ENCODE data around the gene COL4A2.

The COL4A2 gene

DNA sequence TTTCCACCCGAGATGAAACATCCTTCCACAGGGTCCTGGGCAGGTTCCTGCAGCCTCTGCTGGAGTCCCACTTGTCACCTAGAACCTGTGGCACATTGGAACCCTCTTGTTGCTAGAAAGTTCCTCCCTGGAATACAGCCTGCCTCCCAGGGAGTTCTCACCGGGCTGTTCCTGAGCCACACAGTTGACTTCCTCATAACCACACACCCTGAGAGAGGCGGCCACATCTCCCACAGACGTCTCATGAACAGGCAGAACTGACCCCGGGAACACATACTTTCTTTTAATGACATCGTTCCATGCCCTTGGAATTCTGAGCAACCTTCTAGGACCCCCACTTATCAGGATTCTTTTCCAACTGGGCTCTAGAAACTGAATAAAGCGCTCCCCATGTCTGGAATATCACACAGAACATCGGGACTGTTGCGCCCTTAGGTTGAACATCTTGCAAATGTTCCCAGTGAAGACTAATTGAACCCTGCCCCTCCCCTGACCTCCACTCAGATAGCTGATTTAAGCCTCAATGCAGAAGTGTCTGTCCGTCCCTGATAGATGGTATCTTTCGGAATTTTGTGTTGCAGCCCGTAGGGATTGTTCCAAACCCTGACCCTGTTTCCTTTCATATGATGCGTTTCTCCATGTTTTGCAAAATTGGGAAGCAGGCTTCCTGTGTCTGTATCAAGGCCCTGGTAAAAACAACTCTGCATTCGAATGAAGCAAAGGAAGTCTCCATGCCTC lies 163.4 kb downstream of the COL4A2 start:
- no peak overlapping the region for H3K4me3 ChIP-seq (ENCODE audit: low read depth, low read length)
- TF ChIP-seq, protein P1, sequence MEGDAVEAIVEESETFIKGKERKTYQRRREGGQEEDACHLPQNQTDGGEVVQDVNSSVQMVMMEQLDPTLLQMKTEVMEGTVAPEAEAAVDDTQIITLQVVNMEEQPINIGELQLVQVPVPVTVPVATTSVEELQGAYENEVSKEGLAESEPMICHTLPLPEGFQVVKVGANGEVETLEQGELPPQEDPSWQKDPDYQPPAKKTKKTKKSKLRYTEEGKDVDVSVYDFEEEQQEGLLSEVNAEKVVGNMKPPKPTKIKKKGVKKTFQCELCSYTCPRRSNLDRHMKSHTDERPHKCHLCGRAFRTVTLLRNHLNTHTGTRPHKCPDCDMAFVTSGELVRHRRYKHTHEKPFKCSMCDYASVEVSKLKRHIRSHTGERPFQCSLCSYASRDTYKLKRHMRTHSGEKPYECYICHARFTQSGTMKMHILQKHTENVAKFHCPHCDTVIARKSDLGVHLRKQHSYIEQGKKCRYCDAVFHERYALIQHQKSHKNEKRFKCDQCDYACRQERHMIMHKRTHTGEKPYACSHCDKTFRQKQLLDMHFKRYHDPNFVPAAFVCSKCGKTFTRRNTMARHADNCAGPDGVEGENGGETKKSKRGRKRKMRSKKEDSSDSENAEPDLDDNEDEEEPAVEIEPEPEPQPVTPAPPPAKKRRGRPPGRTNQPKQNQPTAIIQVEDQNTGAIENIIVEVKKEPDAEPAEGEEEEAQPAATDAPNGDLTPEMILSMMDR (IDR thresholded peaks at IDR 0.05; ENCODE audit: borderline replicate concordance, insufficient read depth, low read depth, low read length), result no peak

DNA sequence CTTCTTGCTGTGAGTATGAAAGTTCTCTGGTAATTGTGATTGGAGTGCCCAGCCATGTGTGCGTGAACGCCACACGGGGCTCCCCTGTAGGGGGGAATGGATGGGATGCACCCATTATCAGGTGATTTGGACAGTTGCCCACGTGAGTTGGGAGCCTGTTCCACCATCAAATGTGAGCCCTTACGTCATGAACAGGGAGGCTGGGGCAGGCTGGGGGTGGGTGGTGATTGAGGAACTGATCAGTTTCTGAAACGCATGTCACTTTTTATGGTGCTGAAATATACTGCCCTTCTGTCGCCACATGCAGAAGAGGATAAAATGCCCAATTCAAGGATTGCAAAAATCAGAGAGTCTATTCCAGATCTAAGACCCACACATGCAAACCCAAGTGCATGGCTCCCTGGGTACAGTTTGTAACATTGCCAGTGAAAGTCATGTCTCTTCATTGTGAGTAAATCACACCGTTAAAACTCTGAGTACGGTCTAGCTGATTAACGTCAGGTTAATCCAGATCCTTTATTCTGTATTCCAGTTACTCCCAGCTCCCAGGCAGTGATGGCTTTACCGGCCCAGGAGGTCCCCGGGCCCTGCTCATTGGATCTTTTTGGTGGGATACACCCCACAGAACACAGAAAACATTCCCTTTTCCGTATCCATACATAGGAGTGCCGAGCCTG lies 164.2 kb downstream of the COL4A2 start:
- no peak overlapping the region for H3K4me3 ChIP-seq (ENCODE audit: low read depth, low read length)
- TF ChIP-seq, protein P1 (IDR thresholded peaks at IDR 0.05; ENCODE audit: borderline replicate concordance, insufficient read depth, low read depth, low read length), result no peak

DNA sequence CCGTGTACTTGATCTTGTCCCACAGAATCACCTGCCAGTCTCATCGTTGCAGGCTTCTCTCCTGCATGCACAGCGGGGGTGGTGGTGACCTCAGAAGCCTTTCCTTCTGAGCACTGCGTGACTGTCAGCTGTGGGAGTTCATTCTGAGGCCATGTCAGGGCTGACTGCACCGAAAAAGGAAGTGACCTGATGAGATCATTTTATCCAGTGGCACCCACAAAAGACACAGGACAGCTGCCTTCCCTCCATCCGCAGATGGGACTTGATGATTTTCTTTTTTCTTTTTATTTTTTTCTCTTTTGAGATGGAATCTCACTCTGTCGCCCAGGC lies 164.7 kb downstream of the COL4A2 start:
- TF ChIP-seq, protein P1 (IDR thresholded peaks at IDR 0.05; ENCODE audit: borderline replicate concordance, insufficient read depth, low read depth, low read length), result no peak
- H3K4me3 ChIP-seq (ENCODE audit: low read depth, low read length), result no peak overlapping the region

DNA sequence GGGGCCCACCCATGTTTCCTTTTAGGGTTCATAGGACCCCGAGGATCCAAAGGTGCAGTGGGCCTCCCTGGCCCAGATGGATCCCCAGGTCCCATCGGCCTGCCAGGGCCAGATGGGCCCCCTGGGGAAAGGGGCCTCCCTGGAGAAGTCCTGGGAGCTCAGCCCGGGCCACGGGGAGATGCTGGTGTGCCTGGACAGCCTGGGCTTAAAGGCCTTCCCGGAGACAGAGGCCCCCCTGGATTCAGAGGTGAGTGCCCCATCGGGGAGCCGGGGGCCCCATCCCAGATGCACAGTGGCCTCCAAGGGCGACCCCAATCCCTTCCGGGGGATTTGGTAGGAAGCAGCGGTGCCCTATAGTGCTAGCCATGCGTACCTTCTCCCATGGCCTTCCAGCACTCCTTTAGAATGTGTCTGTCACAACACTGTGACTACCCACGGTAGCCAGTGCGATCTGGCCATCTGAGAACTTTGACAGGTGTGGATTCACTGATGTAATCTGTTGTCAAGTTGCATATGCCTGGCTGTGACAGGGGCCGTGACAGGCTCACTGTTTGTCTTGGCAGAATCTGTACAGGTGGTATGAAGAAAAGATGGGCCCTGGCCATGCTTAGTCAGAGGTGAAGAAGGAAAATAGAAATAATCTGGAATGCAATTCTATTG lies 165.9 kb downstream of the COL4A2 start:
- TF ChIP-seq, protein P1 (IDR thresholded peaks at IDR 0.05; ENCODE audit: borderline replicate concordance, insufficient read depth, low read depth, low read length), result no peak
- H3K4me3 ChIP-seq (ENCODE audit: low read depth, low read length), result no peak overlapping the region

DNA sequence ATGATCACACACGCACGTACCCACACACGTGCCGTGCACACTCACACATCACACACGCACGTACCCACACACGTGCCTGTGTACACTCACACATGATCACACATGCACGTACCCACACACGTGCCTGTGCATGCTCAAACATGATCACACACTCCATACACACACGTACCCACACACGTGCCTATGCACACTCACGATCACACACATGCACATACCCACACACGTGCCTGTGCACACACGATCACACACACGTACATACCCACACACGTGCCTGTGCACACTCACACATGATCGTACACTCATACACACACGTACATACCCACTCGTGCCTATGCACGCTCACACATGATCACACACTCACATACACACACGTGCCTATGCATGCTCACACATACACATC lies 167.6 kb downstream of the COL4A2 start:
- H3K4me3 ChIP-seq (ENCODE audit: low read depth, low read length), result no peak overlapping the region
- TF ChIP-seq, protein P1 (IDR thresholded peaks at IDR 0.05; ENCODE audit: borderline replicate concordance, insufficient read depth, low read depth, low read length), result no peak

DNA sequence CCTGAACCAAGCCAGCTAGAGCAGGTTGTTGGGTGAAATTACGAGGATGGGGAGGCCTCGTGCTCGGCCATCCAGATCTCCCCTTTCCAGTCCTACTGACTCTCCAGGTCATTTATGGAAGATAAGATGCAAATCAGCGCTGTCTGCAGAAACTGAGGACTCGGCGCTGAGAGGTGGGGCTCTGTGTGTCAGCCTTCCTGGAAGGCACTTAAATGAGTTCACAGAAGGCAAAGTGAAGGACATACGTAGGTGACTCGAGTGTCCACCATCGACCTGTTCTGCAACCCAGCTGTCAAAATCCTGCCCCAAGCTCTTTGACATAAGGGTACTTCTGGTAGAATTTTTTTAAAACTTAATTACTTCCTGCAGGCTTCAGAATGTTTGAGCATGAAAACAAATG lies 168.0 kb downstream of the COL4A2 start:
- TF ChIP-seq, protein P1 (IDR thresholded peaks at IDR 0.05; ENCODE audit: borderline replicate concordance, insufficient read depth, low read depth, low read length), result no peak
- H3K4me3 ChIP-seq (ENCODE audit: low read depth, low read length), result no peak overlapping the region
